ENCODE results near the gene CAT. TPM values are rescaled to one million over a fixed set of nuclear protein-coding genes. Genes with fewer than 3 reads are reported as not detected.

The CAT gene
- total and polyA plus RNA-seq, 4 donors = 51.5 to 76.0 (median 64.2) TPM

DNA sequence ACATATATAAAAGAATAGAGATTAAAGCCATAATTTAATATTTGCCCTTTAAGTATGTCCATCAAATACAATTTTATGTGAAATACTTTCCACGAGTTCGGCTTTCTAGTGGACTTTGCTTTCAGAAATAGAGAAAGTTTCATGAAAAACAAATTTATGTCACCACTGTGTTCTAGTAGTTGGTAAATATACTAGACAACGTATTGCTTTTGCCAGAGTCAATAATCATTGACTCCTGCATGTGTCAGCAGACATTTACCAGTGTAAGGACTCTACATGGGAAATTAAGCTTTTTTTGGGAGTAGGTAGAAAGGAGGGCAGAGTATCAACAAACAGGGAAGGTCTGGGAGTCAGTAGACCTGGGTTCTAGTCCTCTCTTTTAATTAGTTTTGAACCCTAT, 32.3 kb upstream of the CAT start:
- DNase-seq (no peak), ATAC-seq (ENCODE audit: low FRiP score) (no peak)
- Histone ChIP-seq H3K9me3 (ENCODE audit: control insufficient read depth, low read length) (no peaks in the 10 kb centered on the region), H3K27me3 (ENCODE audit: control insufficient read depth in 1 of 2, insufficient read depth in 2 of 2, low read length in 1 of 2) (no peaks in the 10 kb centered on the region), H3K4me1 (ENCODE audit: control insufficient read depth in 1 of 2, insufficient read depth in 2 of 2, low read length in 2 of 2) (no peaks in the 10 kb centered on the region), H3K36me3 (ENCODE audit: control insufficient read depth in 1 of 2, insufficient read depth in 2 of 2, low read length in 1 of 2) (no peaks in the 10 kb centered on the region), H3K27ac (ENCODE audit: low read depth in 1 of 2, low read length in 2 of 2) (no peak overlapping the region), H3K4me3 (ENCODE audit: low read length in 2 of 2) (no peak overlapping the region)
- intact Hi-C loops (cut with DNase I) = no loop called here
- WGBS, 2 donors = 51 to 63% methylated on average over 3 of the region's 3 CpGs

DNA sequence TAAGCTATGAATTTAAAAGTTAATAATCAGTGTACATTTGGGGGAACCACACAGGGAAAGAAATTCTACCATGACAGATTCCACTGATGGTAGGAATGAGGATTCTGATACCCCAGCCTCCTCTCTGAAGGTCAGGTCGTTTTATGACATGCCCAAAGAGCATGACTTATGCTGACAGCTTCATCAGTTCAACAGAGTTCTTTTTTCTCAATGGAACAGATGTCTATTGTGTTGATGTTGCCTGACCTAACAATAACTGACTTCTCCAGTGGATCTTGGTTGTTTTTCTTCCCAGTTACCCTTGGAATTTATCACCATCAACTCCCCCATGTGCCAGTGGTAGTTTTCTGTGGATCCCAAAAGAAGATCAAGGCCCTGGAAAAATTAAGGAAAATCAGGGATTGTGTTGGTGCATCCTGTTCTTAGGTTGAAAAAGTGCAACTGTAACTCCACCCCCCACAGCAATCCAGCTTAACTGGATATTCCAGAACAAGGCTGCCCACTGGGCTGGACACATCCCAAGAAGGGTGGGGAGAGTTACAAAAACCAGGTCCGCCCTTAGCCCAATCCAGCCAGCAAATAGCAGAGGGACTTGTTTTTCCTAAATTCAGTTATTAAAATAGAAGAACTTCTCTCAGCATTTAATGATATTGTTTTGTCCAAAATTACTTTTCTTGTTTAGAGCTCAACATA, 31.5 kb upstream of the CAT start:
- no peak for DNase-seq
- Histone ChIP-seq H3K27ac (ENCODE audit: low read depth in 1 of 2, low read length in 2 of 2) (no peak overlapping the region), H3K27me3 (ENCODE audit: control insufficient read depth in 1 of 2, insufficient read depth in 2 of 2, low read length in 1 of 2) (no peaks in the 10 kb centered on the region), H3K36me3 (ENCODE audit: control insufficient read depth in 1 of 2, insufficient read depth in 2 of 2, low read length in 1 of 2) (no peaks in the 10 kb centered on the region), H3K9me3 (ENCODE audit: control insufficient read depth, low read length) (no peaks in the 10 kb centered on the region), H3K4me1 (ENCODE audit: control insufficient read depth in 1 of 2, insufficient read depth in 2 of 2, low read length in 2 of 2) (no peaks in the 10 kb centered on the region), H3K4me3 (ENCODE audit: low read length in 2 of 2) (no peak overlapping the region)
- intact Hi-C loops (cut with DNase I) = no loop called here
- ATAC-seq (ENCODE audit: low FRiP score) = no peak
- 56 to 61% methylated on average over 2 of the region's 2 CpGs for WGBS, 2 donors

DNA sequence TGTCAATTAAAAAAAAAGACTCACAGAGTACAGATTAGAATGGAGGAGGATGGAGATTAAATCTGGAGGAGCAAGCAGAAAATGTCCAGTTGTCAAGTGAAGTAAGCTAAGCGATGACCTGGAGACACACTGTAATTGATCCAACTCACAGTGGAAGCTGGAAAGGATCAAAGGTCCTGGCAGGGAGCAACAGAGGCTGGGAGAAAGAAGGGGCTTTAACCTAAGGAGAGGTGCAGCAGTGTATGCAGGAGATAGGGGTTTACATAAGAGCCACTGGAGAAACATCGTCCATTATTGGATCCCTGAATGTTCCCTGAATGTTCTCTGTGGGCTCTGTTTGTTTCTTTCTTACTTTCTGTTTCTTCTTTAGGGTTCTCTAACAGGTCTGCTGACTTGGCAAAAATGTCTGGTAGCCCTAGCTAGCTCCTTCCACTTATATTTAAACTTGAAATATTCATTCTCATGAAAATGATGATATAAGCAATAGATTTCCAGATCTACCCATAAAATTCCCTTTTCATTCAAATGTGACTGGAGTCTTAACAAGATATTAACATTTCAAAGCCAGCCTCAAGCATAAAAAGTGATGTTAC, 30.1 kb upstream of the CAT start:
- no peak for DNase-seq
- no peaks in the 10 kb centered on the region for H3K4me1 ChIP-seq (ENCODE audit: control insufficient read depth in 1 of 2, insufficient read depth in 2 of 2, low read length in 2 of 2)
- no peaks in the 10 kb centered on the region for H3K36me3 ChIP-seq (ENCODE audit: control insufficient read depth in 1 of 2, insufficient read depth in 2 of 2, low read length in 1 of 2)
- ATAC-seq (ENCODE audit: low FRiP score) = no peak
- H3K4me3 ChIP-seq (ENCODE audit: low read length in 2 of 2) = no peak overlapping the region
- peaks cover 3% of the 10 kb centered on the region for H3K9me3 ChIP-seq (ENCODE audit: control insufficient read depth, low read length)
- intact Hi-C loops (cut with DNase I) = no loop called here
- WGBS, 2 donors = 76 to 81% methylated on average over 2 of the region's 2 CpGs
- no peak overlapping the region for H3K27ac ChIP-seq (ENCODE audit: low read depth in 1 of 2, low read length in 2 of 2)
- no peaks in the 10 kb centered on the region for H3K27me3 ChIP-seq (ENCODE audit: control insufficient read depth in 1 of 2, insufficient read depth in 2 of 2, low read length in 1 of 2)

DNA sequence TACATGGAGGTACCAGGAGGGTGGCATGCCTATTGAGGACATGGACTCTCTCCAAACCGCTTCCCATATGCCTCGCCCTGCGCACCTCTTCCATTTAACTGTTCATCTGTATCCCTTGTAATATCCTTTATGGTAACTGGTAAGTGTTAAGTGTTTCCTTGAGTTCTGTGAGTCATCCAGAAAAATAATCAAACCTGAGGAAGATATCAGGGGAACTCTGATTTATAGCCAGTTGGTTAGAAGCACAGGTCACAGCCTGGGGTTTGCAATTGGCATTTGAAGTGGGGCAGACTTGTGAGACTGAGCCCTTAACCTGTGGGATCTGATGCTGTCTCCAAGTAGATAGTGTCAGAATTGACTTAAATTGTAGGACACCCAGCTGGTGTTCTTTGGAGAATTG, 27.6 kb upstream of the CAT start:
- 66 to 98% methylated on average over 3 of the region's 3 CpGs for WGBS, 2 donors
- H3K4me3 ChIP-seq (ENCODE audit: low read length in 2 of 2) = no peak overlapping the region
- intact Hi-C loops (cut with DNase I) = no loop called here
- no peaks in the 10 kb centered on the region for H3K27me3 ChIP-seq (ENCODE audit: control insufficient read depth in 1 of 2, insufficient read depth in 2 of 2, low read length in 1 of 2)
- H3K36me3 ChIP-seq (ENCODE audit: control insufficient read depth in 1 of 2, insufficient read depth in 2 of 2, low read length in 1 of 2) = no peaks in the 10 kb centered on the region
- peaks cover 6% of the 10 kb centered on the region for H3K9me3 ChIP-seq (ENCODE audit: control insufficient read depth, low read length)
- DNase-seq = no peak
- H3K4me1 ChIP-seq (ENCODE audit: control insufficient read depth in 1 of 2, insufficient read depth in 2 of 2, low read length in 2 of 2) = no peaks in the 10 kb centered on the region
- no peak for ATAC-seq (ENCODE audit: low FRiP score)
- no peak overlapping the region for H3K27ac ChIP-seq (ENCODE audit: low read depth in 1 of 2, low read length in 2 of 2)

DNA sequence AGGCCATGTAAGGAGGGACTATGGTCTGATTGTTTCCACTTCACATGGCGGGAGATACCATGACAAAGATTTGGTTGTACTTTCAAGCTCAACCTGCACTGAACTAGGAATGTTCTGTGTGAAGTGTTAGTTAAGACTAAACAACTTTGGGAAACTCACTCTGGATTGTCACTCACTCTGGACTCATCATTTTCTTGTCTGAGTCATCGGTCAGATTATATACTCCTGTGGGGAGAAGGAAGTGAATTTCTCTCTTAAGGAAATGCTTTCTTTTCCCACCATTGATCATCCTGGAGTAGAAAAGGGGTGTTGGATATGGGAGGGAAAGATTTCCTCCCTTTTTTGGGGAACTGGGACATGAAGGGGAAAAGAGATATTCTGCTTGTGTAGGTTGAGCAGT, 26.9 kb upstream of the CAT start:
- no peaks in the 10 kb centered on the region for H3K27me3 ChIP-seq (ENCODE audit: control insufficient read depth in 1 of 2, insufficient read depth in 2 of 2, low read length in 1 of 2)
- WGBS, 2 donors = 90 to 91% methylated on average over 2 of the region's 2 CpGs
- peaks cover 6% of the 10 kb centered on the region for H3K9me3 ChIP-seq (ENCODE audit: control insufficient read depth, low read length)
- DNase-seq (no peak), ATAC-seq (ENCODE audit: low FRiP score) (no peak)
- H3K36me3 ChIP-seq (ENCODE audit: control insufficient read depth in 1 of 2, insufficient read depth in 2 of 2, low read length in 1 of 2) = no peaks in the 10 kb centered on the region
- H3K4me3 ChIP-seq (ENCODE audit: low read length in 2 of 2) = no peak overlapping the region
- no peak overlapping the region for H3K27ac ChIP-seq (ENCODE audit: low read depth in 1 of 2, low read length in 2 of 2)
- no peaks in the 10 kb centered on the region for H3K4me1 ChIP-seq (ENCODE audit: control insufficient read depth in 1 of 2, insufficient read depth in 2 of 2, low read length in 2 of 2)
- intact Hi-C loops (cut with DNase I) = no loop called here

DNA sequence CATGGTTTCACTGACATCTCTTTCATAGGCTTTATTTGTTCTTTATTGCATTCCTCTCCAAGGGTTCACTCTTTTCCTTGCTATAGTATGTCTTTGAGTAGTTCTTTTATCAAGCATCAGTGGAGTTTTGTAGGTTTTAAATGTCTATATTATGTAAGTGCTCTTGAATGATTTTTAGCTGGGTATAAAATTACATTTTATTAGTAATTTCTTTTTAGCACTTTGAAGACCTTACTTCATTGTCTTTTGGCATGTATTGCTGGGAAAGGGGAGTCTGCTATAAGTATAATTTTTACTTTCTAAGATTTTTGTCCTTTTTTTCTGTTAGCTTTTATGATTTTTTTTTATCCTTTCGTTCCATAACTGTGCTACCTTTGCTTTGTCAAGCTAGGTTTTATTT, 25.5 kb upstream of the CAT start:
- ATAC-seq (ENCODE audit: low FRiP score) = no peak
- Histone ChIP-seq H3K4me1 (ENCODE audit: control insufficient read depth in 1 of 2, insufficient read depth in 2 of 2, low read length in 2 of 2) (no peaks in the 10 kb centered on the region), H3K27me3 (ENCODE audit: control insufficient read depth in 1 of 2, insufficient read depth in 2 of 2, low read length in 1 of 2) (no peaks in the 10 kb centered on the region), H3K27ac (ENCODE audit: low read depth in 1 of 2, low read length in 2 of 2) (no peak overlapping the region), H3K9me3 (ENCODE audit: control insufficient read depth, low read length) (peaks cover 6% of the 10 kb centered on the region), H3K4me3 (ENCODE audit: low read length in 2 of 2) (no peak overlapping the region), H3K36me3 (ENCODE audit: control insufficient read depth in 1 of 2, insufficient read depth in 2 of 2, low read length in 1 of 2) (no peaks in the 10 kb centered on the region)
- no peak for DNase-seq
- intact Hi-C loops (cut with DNase I) = no loop called here
- 86 to 89% methylated on average over 1 of the region's 1 CpG for WGBS, 2 donors

DNA sequence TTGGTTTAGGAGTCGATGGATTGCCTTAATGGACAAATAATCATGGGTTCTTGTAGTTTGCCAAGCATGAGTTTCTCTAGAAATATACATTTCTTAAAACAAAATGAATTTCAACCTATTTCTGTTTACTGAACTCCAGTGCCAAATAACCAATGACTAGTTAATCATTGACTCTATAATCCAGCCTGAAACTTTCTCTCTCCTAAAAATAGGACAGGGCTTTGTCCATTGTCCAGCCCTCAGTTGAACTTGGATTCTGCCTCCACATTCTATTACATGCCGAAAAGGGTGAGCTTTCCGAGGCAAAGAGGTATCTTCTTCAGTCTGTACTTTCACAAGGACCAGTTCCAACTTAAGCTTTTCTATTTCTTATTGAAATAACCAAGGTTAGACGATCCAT, 23.2 kb upstream of the CAT start:
- DNase-seq = no peak
- intact Hi-C loops (cut with DNase I) = no loop called here

DNA sequence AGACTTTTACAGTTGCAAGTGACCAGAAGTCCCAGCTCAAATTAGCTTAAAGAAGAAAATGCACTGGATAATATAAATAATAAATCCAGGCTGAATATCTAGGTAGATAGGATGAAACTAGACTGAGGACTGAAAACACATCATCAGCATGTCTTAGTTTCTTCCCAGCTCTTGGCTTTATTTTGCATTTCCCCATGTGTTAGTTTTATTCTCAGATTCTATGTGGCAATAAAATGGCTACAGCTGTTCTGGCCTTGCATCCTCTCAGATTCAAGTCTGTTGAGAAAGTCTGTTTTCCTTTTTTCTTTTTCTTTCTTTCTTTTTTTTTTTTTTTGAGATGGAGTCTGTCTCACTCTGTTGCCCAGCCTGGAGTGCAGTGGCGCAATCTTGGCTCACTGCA, 22.6 kb upstream of the CAT start:
- intact Hi-C loops (cut with DNase I) = no loop called here
- ATAC-seq (ENCODE audit: low FRiP score) (no peak), DNase-seq (no peak)
- no peaks in the 10 kb centered on the region for H3K27me3 ChIP-seq (ENCODE audit: control insufficient read depth in 1 of 2, insufficient read depth in 2 of 2, low read length in 1 of 2)
- WGBS, 2 donors = 44 to 94% methylated on average over 1 of the region's 1 CpG
- H3K9me3 ChIP-seq (ENCODE audit: control insufficient read depth, low read length) = peaks cover 6% of the 10 kb centered on the region
- no peak overlapping the region for H3K4me3 ChIP-seq (ENCODE audit: low read length in 2 of 2)
- no peak overlapping the region for H3K27ac ChIP-seq (ENCODE audit: low read depth in 1 of 2, low read length in 2 of 2)
- H3K36me3 ChIP-seq (ENCODE audit: control insufficient read depth in 1 of 2, insufficient read depth in 2 of 2, low read length in 1 of 2) = no peaks in the 10 kb centered on the region
- no peaks in the 10 kb centered on the region for H3K4me1 ChIP-seq (ENCODE audit: control insufficient read depth in 1 of 2, insufficient read depth in 2 of 2, low read length in 2 of 2)

More for the DNA sequence above, 23.2 kb upstream of the CAT start:
- H3K27ac ChIP-seq (ENCODE audit: low read depth in 1 of 2, low read length in 2 of 2) = no peak overlapping the region
- ATAC-seq (ENCODE audit: low FRiP score) = no peak
- H3K27me3 ChIP-seq (ENCODE audit: control insufficient read depth in 1 of 2, insufficient read depth in 2 of 2, low read length in 1 of 2) = no peaks in the 10 kb centered on the region
- H3K4me1 ChIP-seq (ENCODE audit: control insufficient read depth in 1 of 2, insufficient read depth in 2 of 2, low read length in 2 of 2) = no peaks in the 10 kb centered on the region
- WGBS, 2 donors = 53 to 73% methylated on average over 4 of the region's 4 CpGs
- no peaks in the 10 kb centered on the region for H3K36me3 ChIP-seq (ENCODE audit: control insufficient read depth in 1 of 2, insufficient read depth in 2 of 2, low read length in 1 of 2)
- H3K9me3 ChIP-seq (ENCODE audit: control insufficient read depth, low read length) = peaks cover 6% of the 10 kb centered on the region
- no peak overlapping the region for H3K4me3 ChIP-seq (ENCODE audit: low read length in 2 of 2)

DNA sequence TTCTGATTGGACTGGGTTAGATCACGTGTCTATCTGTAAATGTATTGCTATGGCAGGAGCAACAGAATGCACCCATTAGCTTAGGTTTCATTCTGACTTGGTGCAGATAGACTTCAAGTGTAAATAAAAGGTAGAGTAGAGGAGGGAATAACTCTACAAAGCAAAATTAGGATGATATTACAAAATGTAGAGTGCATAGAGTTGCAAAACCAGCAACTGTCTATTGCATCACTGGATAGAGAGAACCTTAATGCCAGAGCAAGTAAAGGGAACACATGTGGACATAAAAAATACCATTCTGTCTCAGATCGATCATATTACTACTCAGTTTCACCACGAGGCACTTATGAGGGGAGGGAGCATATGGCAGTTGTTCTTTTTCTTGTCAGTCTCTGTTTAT, 22.0 kb upstream of the CAT start:
- H3K9me3 ChIP-seq (ENCODE audit: control insufficient read depth, low read length) = peaks cover 6% of the 10 kb centered on the region
- no peak overlapping the region for H3K4me3 ChIP-seq (ENCODE audit: low read length in 2 of 2)
- WGBS, 2 donors = 51 to 59% methylated on average over 3 of the region's 3 CpGs
- intact Hi-C loops (cut with DNase I) = no loop called here
- H3K36me3 ChIP-seq (ENCODE audit: control insufficient read depth in 1 of 2, insufficient read depth in 2 of 2, low read length in 1 of 2) = no peaks in the 10 kb centered on the region
- ATAC-seq (ENCODE audit: low FRiP score) (no peak), DNase-seq (no peak)
- no peak overlapping the region for H3K27ac ChIP-seq (ENCODE audit: low read depth in 1 of 2, low read length in 2 of 2)
- no peaks in the 10 kb centered on the region for H3K27me3 ChIP-seq (ENCODE audit: control insufficient read depth in 1 of 2, insufficient read depth in 2 of 2, low read length in 1 of 2)
- H3K4me1 ChIP-seq (ENCODE audit: control insufficient read depth in 1 of 2, insufficient read depth in 2 of 2, low read length in 2 of 2) = no peaks in the 10 kb centered on the region
